GM13976 (cell line): ENCODE results near the gene ATXN2.
"Not testable (repeated sequence)": the region's sequence is repeated elsewhere in the genome, so short reads cannot be mapped to it uniquely, and the experiment has no call there.

Source experiments
- DNase-seq: peaks from one replicate; pipeline ENCODE4 v3.0.0; 2012; ENCODE audit warnings: low spot score
- in situ Hi-C: fragments of 300-500 bp; cut with MboI; formaldehyde crosslinking; loops from one replicate; pipeline ENCODE4 v1.12.0; 2022; ENCODE audit warnings: low sequenced_read_pairs, mixed read lengths, inconsistent platforms; ENCODE audit not compliant: unreplicated experiment
- TF ChIP-seq, protein P1 (sequence below): IDR thresholded peaks from 2 replicates; pipeline ENCODE4 v1.5.1; 2012; ENCODE audit warnings: borderline replicate concordance, mild to moderate bottlenecking; ENCODE audit not compliant: insufficient read depth; ENCODE audit errors: extremely low read depth, missing control alignments, control extremely low read depth

The ATXN2 gene

DNA sequence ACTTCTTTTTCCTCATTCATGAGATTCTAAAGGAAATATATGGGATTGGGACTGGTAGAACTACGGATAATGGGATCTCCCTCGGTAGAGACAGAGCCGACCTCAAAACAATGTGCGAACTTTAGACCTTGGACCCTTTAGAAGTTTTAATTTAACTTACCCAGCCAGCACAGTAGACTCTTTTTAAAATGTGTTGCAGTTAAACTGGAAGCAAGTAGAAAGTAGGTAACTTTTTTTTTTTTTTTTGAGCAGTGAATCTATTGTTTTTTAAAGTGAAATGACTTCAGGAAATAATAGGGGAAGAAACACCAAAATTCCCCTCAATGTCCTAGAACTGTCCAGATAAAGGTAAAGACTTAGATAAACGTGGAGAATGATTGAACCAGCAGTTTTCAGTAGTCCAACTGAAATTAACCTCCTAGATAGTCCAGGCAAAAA lies 1.1 kb upstream of the ATXN2 start:
- no peak for DNase-seq
- in situ Hi-C loops, result no loop called here
- TF ChIP-seq, protein P1, sequence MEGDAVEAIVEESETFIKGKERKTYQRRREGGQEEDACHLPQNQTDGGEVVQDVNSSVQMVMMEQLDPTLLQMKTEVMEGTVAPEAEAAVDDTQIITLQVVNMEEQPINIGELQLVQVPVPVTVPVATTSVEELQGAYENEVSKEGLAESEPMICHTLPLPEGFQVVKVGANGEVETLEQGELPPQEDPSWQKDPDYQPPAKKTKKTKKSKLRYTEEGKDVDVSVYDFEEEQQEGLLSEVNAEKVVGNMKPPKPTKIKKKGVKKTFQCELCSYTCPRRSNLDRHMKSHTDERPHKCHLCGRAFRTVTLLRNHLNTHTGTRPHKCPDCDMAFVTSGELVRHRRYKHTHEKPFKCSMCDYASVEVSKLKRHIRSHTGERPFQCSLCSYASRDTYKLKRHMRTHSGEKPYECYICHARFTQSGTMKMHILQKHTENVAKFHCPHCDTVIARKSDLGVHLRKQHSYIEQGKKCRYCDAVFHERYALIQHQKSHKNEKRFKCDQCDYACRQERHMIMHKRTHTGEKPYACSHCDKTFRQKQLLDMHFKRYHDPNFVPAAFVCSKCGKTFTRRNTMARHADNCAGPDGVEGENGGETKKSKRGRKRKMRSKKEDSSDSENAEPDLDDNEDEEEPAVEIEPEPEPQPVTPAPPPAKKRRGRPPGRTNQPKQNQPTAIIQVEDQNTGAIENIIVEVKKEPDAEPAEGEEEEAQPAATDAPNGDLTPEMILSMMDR, result no peak

DNA sequence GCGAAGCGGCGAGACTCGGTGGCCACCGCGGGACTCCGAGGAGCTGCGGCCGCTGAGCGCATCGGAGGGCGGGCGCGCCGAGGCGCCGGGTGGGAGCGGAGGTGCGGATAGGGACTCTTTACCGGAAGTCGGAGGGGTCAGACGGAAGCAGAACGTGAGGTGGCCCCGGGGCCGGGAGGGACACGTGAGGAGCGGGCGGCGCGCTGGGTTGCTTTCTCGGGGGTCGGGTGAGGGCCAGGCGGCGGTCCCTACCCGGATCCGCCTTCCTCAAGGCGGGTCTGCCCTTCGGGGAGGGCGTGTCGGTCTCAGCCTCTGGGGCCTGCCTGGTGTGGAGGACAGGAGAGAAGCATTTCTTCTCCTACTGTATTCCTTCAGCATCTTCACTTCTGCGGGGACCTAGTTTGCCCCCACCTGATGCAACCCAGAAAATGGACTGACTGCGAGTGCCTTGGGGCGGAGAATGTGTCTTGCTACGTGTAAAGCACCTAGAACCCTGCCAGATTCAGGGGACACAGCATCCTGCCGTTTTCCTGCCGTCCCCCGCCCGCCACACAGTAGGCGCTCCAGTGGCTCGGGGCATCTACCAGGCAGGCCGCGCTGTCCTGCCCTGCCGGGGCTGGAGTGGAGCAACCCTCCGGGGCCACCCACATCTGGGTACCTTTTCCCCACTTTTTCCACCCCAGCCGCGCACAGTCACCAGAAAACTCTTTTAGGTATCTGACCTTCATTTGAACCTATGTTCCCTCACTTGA lies 514 bp upstream of the ATXN2 start:
- TF ChIP-seq, protein P1, result no peak
- in situ Hi-C loops, result no loop called here
- DNase-seq, result peak; percentile 94

DNA sequence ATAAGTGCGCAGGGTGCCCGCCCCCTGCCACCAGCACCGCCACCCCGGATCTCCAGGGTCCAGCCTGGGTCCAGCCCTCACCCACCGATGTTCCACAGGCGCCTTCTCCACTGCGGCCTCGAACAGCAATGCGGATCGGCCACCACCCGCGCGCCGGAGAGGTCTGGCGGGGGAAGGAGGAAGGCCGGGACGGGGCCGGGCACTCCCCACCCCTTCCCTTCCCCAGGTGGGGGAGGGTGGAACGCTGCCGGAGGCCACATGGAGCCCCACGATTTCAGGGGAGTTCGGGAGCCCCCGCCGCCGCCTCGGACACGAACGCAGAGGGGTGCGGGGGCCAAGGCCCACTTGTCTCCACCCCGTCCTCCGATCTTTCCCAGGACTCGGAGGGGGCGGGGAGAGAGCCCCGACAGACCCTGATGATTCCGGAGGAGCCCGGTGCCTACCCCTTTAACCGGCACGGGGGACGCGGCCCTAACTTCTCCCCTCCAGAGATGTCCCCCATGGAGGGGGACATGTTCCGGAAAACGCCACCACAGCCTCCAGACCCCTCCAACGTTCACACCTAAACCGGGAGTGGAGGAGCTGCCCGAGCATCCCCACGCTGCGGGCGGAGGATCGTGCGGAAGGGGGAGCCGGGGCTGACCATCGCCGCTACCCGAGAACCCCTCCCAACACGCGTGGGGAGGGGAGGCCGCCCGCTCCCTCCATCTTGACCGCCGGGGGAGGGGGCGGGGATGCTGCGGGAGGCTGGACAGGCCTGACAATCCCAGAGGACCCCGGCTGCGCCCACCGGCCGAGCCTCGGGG lies 1.1 kb downstream of the ATXN2 start:
- peak; percentile 66 for DNase-seq
- in situ Hi-C loops, result no loop called here
- TF ChIP-seq, protein P1, result no peak

DNA sequence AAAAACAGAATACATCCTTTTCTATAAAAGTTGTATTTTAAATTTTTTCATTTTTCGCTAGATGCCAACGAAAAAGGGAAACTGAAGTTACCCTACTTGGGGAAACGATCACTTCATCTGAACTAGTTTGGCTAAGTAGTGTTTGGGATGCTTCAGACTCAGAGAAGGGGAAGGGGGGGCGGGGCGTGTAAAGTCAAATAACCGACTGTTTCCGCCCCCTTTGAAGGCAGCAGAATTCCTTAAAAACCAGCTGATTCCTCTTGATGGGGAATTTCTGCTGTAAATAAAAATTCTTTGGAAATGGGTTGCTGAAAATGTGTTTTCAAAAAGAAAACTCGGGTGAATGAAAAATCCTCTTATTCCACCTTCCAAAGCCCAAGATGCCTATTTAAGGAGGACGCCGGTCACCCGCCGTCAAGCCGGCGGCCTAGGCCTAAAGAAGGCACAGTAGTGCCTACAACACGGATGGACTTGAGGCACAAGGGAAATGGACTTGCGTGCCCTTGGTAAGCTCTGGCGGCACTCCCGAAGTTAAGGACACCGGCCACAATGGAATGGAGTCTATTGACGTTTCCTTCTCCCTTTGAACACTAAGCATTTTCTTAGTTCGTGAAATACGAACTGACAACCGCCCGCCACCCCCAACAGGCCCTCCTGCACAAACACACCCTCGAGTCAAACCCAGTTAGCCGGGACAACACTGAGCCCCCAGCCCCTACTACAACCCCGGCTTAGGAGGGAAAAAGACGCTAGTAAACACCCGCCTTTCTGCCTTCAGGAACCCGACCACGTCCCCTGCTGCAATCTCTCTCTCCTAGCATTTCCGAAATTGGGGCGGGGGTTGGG lies 1.9 kb downstream of the ATXN2 start:
- peak; percentile 45 for DNase-seq
- TF ChIP-seq, protein P1, result no peak
- in situ Hi-C loops, result no loop called here

DNA sequence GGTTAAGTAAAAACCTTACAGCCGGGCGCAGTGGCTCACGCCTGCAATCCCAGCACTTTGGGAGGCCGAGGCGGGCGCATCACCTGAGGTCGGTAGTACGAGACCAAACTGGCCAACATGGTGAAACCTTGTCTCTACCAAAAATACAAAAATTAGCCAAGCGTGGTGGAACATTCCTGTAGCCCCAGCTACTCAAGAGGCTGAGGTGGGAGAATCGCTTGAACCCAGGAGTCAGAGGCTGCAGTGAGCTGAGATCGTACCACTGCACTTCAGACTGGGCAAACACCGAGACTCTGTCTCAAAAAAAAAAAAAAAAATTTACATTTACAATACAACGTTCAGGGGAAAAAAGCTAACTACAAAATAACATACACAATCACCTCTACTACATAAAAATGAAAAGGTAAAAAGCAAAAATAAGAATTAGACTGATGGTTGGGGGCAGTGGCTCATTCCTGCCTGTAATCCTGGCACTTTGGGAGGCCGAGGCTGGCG lies 3.7 kb downstream of the ATXN2 start:
- DNase-seq, in situ Hi-C loops: not testable (repeated sequence)

DNA sequence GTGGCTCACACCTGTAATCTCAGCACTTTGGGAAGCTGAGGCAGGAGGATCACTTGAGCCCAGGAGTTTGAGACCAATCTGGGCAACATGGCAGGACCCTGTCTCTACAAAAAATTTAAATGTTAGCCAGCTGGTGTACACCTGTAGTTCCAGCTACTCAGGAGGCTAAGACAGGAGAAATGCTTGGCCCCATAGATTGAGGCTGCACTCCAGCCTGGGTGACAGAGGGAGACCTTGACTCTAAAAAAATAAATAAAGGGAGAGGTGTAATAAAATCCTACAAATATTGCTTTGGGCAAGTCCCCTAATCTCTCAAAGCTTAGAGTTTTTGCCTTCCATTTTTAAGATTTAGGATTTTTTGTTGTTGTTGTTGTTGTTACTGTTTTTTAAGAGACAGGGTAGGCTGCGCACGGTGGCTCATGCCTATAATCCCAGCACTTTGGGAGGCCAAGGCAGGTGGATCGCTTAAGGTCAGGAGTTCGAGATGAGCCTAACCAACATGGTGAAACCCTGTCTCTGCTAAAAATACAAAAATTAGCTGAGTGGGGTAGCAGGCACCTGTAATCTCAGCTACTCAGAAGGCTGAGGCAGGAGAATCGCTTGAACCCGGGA lies 7.6 kb downstream of the ATXN2 start:
- in situ Hi-C loops, DNase-seq: not testable (repeated sequence)

DNA sequence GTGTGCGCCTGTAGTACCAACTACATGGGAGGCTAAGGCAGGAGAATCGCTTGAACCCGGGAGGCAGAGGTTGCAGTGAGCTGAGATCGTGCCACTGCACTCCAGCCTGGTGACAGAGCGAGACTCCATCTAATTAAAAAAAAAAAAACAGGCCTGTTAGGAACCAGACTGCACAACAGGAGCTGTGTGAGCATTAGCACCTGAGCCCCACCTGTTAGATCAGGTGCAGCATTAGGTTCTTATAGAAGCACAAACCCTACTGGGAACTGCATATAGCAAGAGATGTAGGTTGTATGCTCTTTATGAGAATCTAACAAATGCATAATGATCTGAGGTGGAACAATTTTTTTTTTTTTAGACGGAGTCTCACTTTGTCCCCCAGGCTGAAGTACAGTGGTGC lies 8.6 kb downstream of the ATXN2 start:
- in situ Hi-C loops, result no loop called here
- TF ChIP-seq, protein P1, result no peak
- DNase-seq, result no peak
